Measurements from ENCODE around the gene CYREN. TPM values are rescaled to one million over a fixed set of nuclear protein-coding genes. Genes with fewer than 3 reads are reported as not detected.

Gene CYREN
- total RNA-seq, 1 donor from 2014 or later = 33.3 TPM

DNA sequence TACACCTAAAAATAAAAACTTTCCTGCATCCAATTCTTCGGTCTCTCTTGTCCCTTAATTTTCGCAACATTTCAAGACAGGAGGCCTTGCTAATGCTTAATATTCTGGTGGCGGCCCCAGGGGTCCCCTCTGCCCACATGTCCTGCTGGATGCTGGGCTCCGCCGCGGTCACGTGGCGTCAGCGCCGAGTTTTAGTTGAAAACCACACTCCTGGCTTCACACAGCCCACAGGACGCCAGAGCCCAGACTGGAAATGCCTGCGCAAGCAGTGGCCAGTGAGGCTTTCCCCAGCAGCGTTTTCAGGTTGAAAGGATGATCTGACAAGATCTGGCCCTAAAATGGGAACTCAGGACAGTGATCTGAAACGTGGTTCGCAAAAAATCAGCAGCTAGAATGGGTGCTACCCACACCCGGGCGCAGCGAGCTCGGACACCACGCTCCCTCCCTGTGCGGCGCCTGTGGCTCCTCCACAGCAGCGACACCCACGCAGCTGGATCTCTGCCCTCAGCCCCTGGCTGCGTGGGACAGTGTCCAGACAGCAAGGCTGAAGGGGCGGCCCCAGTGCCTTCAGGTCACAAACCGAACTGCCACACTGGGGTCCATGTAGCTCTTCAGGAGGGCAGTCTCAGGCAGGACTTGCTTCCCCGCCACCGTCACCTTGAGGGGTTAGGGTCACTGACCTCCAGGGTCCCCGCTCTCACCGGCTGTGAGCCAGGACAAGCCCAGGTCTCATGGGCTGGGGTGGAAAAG, 11.6 kb upstream of the CYREN start:
- TF ChIP-seq, protein P1, sequence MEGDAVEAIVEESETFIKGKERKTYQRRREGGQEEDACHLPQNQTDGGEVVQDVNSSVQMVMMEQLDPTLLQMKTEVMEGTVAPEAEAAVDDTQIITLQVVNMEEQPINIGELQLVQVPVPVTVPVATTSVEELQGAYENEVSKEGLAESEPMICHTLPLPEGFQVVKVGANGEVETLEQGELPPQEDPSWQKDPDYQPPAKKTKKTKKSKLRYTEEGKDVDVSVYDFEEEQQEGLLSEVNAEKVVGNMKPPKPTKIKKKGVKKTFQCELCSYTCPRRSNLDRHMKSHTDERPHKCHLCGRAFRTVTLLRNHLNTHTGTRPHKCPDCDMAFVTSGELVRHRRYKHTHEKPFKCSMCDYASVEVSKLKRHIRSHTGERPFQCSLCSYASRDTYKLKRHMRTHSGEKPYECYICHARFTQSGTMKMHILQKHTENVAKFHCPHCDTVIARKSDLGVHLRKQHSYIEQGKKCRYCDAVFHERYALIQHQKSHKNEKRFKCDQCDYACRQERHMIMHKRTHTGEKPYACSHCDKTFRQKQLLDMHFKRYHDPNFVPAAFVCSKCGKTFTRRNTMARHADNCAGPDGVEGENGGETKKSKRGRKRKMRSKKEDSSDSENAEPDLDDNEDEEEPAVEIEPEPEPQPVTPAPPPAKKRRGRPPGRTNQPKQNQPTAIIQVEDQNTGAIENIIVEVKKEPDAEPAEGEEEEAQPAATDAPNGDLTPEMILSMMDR (IDR thresholded peaks at IDR 0.05; ENCODE audit: partially characterized antibody, unreplicated experiment) = no peak
- Mint-ChIP-seq H3K27me3 (ENCODE audit: unreplicated experiment) (no peaks in the 10 kb centered on the region), H3K9me3 (ENCODE audit: unreplicated experiment) (peaks cover 10% of the 10 kb centered on the region), H3K4me3 (ENCODE audit: unreplicated experiment) (no peak overlapping the region), H3K27ac (ENCODE audit: unreplicated experiment) (no peak overlapping the region), H3K4me1 (ENCODE audit: low read depth, unreplicated experiment) (no peaks in the 10 kb centered on the region), H3K36me3 (ENCODE audit: unreplicated experiment) (peaks cover 34% of the 10 kb centered on the region)
- DNase-seq = no peak

DNA sequence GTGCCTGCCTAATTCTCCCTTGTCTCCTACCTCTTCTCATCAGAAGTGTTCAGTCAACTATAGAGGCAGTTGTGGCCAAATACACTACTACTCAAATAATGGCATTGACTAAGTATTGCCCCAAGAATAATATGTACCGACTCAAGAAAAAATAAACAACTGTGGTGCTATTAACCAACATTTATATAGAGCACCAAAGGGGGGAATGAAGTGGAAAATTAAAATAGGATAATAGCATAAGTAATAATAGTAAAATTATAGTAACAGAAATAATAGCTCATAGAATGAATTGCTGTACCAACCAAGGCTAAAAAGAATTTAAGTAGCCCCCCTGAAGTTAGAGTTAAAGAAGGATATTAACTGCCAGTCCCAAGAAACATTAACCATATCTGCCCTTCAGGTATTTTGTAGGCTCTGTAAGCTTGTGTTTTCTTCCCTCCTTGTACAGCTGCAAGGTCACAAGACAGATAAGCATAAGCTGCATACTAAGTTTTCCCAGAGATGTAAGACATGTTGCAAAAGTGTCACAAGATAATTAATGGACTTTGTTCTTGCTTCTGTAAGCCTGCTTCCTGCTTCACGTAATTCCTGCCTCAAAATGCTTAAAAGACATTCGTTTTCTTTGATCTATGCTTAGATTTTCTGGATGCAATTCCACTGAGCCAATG, 10.9 kb upstream of the CYREN start:
- TF ChIP-seq, protein P1 (IDR thresholded peaks at IDR 0.05; ENCODE audit: partially characterized antibody, unreplicated experiment) = no peak
- Mint-ChIP-seq H3K4me1 (ENCODE audit: low read depth, unreplicated experiment) (no peaks in the 10 kb centered on the region), H3K4me3 (ENCODE audit: unreplicated experiment) (no peak overlapping the region), H3K27me3 (ENCODE audit: unreplicated experiment) (no peaks in the 10 kb centered on the region), H3K27ac (ENCODE audit: unreplicated experiment) (no peak overlapping the region), H3K36me3 (ENCODE audit: unreplicated experiment) (peaks cover 34% of the 10 kb centered on the region), H3K9me3 (ENCODE audit: unreplicated experiment) (peaks cover 10% of the 10 kb centered on the region)
- no peak for DNase-seq

DNA sequence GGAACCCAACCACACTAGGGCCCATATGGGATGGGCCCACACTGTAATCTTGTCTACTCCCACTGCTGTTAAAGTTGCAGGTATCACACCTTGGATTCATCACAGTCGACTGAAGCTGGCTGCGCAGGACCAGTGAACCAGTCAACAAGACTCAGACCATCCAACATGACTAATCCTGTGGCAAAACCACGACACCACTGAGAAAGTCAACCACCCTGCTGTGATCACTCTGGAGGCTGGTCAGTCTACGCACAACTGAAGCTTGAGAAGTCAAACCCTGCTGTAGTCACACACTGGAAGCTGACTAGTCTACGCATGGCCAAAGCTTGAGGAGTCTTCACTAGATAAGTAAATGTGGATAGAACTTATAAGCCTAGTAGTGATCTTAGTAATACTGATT, 9.6 kb upstream of the CYREN start:
- TF ChIP-seq, protein P1 (IDR thresholded peaks at IDR 0.05; ENCODE audit: partially characterized antibody, unreplicated experiment) = no peak
- Mint-ChIP-seq H3K27ac (ENCODE audit: unreplicated experiment) (no peak overlapping the region), H3K9me3 (ENCODE audit: unreplicated experiment) (peaks cover 10% of the 10 kb centered on the region), H3K4me1 (ENCODE audit: low read depth, unreplicated experiment) (no peaks in the 10 kb centered on the region), H3K4me3 (ENCODE audit: unreplicated experiment) (no peak overlapping the region), H3K27me3 (ENCODE audit: unreplicated experiment) (no peaks in the 10 kb centered on the region), H3K36me3 (ENCODE audit: unreplicated experiment) (peaks cover 34% of the 10 kb centered on the region)
- no peak for DNase-seq

DNA sequence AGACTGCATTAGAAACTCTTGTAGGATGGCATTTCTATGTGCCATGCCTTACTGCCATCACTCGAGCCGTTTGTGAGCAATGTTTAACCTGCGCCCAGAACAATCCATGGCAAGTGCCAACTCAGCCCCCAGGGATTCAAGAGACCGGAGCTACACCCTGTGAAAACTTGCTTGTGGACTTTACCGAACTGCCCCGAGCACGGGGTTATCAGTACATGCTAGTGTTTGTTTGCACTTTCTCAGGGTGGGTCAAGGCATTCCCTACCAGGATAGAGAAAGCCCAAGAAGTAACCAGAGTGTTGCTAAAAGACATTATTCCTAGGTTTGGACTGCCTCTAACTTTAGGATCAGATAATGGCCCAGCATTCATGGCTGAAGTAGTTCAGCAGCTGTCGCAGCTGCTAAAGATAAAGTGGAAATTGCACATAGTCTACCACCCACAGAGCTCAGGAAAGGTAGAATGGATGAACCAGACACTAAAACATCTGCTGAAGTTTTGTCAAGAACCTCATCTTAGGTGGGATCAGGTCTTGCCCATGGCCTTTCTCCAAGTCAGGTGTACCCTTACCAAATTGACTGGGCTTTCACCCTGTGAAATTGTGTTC, 8.9 kb upstream of the CYREN start:
- H3K4me3 Mint-ChIP-seq (ENCODE audit: unreplicated experiment) = no peak overlapping the region
- peaks cover 34% of the 10 kb centered on the region for H3K36me3 Mint-ChIP-seq (ENCODE audit: unreplicated experiment)
- DNase-seq = no peak
- no peak overlapping the region for H3K27ac Mint-ChIP-seq (ENCODE audit: unreplicated experiment)
- peaks cover 10% of the 10 kb centered on the region for H3K9me3 Mint-ChIP-seq (ENCODE audit: unreplicated experiment)
- TF ChIP-seq, protein P1 (IDR thresholded peaks at IDR 0.05; ENCODE audit: partially characterized antibody, unreplicated experiment) = no peak
- H3K4me1 Mint-ChIP-seq (ENCODE audit: low read depth, unreplicated experiment) = no peaks in the 10 kb centered on the region
- no peaks in the 10 kb centered on the region for H3K27me3 Mint-ChIP-seq (ENCODE audit: unreplicated experiment)

DNA sequence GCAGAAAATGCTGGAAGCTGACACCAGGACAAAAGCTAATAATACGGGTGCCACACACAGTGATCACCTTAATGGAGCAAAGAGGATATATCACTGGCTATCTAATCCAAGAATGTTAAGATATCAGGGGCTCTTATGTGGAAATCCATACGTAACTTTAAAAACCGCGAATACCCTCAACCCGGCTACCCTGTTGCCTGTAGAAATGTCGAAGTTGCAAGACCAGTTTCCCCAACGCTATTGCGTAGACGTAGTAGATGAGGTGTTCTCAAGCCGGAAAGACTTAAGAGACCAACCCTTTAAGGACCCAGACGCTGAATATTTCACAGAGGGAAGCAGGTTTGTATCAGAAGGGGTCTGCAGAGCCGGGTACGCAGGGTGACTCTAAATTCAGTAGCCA, 7.9 kb upstream of the CYREN start:
- Mint-ChIP-seq H3K4me3 (ENCODE audit: unreplicated experiment) (no peak overlapping the region), H3K9me3 (ENCODE audit: unreplicated experiment) (peaks cover 10% of the 10 kb centered on the region), H3K27me3 (ENCODE audit: unreplicated experiment) (no peaks in the 10 kb centered on the region), H3K36me3 (ENCODE audit: unreplicated experiment) (peaks cover 25% of the 10 kb centered on the region), H3K4me1 (ENCODE audit: low read depth, unreplicated experiment) (no peaks in the 10 kb centered on the region), H3K27ac (ENCODE audit: unreplicated experiment) (no peak overlapping the region)
- TF ChIP-seq, protein P1 (IDR thresholded peaks at IDR 0.05; ENCODE audit: partially characterized antibody, unreplicated experiment) = no peak
- DNase-seq = no peak
